SK-N-MC (cell line): ENCODE results near the gene KCNK17.

ENCODE experiments used
- EZH2 ChIP-seq: fragments of 200-600 bp; sonication (generic); IDR thresholded peaks from one replicate; pipeline ENCODE4 v1.6.1; 2017; ENCODE audit warnings: antibody characterized with exemption
- FOXP2 ChIP-seq: optimal IDR thresholded peaks from 2 replicates; pipeline ENCODE3; 2011; ENCODE audit warnings: mild to moderate bottlenecking, moderate library complexity; ENCODE audit not compliant: insufficient read depth; ENCODE audit errors: extremely low read length, control extremely low read depth
- POLR2AphosphoS5 ChIP-seq: IDR thresholded peaks from 2 replicates; pipeline ENCODE4 v1.6.1; 2012; ENCODE audit warnings: mild to moderate bottlenecking, low read depth, low read length, borderline replicate concordance

GRCh38 chr6:39281312-39281980 is 32.8 kb downstream of the KCNK17 start:
- no peak for TF ChIP-seq POLR2AphosphoS5
- no peak for TF ChIP-seq EZH2
- TF ChIP-seq FOXP2, result no peak
